Measurements from ENCODE around the gene KCNJ9. TPM values are rescaled to one million over a fixed set of nuclear protein-coding genes. Genes with fewer than 3 reads are reported as not detected.
"Not testable (repeated sequence)": the region's sequence is repeated elsewhere in the genome, so short reads cannot be mapped to it uniquely, and the experiment has no call there.

The KCNJ9 gene
- total RNA-seq, 1 donor from 2014 or later, result not detected

- no peak for DNase-seq (ENCODE audit: extremely low spot score, unreplicated experiment)
- H3K27ac Mint-ChIP-seq (ENCODE audit: unreplicated experiment), result no peak overlapping the region
- TF ChIP-seq, protein P1, sequence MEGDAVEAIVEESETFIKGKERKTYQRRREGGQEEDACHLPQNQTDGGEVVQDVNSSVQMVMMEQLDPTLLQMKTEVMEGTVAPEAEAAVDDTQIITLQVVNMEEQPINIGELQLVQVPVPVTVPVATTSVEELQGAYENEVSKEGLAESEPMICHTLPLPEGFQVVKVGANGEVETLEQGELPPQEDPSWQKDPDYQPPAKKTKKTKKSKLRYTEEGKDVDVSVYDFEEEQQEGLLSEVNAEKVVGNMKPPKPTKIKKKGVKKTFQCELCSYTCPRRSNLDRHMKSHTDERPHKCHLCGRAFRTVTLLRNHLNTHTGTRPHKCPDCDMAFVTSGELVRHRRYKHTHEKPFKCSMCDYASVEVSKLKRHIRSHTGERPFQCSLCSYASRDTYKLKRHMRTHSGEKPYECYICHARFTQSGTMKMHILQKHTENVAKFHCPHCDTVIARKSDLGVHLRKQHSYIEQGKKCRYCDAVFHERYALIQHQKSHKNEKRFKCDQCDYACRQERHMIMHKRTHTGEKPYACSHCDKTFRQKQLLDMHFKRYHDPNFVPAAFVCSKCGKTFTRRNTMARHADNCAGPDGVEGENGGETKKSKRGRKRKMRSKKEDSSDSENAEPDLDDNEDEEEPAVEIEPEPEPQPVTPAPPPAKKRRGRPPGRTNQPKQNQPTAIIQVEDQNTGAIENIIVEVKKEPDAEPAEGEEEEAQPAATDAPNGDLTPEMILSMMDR (IDR thresholded peaks at IDR 0.05), result no peak
- H3K27me3 Mint-ChIP-seq (ENCODE audit: unreplicated experiment), result peaks cover 11% of the 10 kb centered on the region
- H3K9me3 Mint-ChIP-seq (ENCODE audit: unreplicated experiment), result no peaks in the 10 kb centered on the region
- H3K36me3 Mint-ChIP-seq (ENCODE audit: unreplicated experiment), result no peaks in the 10 kb centered on the region
- H3K4me1 Mint-ChIP-seq (ENCODE audit: unreplicated experiment), result peaks cover 19% of the 10 kb centered on the region
- H3K4me3 Mint-ChIP-seq (ENCODE audit: unreplicated experiment), result no peak overlapping the region
These were observed 41.7 kb downstream of the KCNJ9 start for GRCh38 chr1:160122978-160123495.

GRCh38 chr1:160123726-160124125 is 42.4 kb downstream of the KCNJ9 start:
- Mint-ChIP-seq H3K36me3 (ENCODE audit: unreplicated experiment) (no peaks in the 10 kb centered on the region), H3K27me3 (ENCODE audit: unreplicated experiment) (peaks cover 4% of the 10 kb centered on the region), H3K4me3 (ENCODE audit: unreplicated experiment) (no peak overlapping the region), H3K4me1 (ENCODE audit: unreplicated experiment) (peaks cover 15% of the 10 kb centered on the region), H3K27ac (ENCODE audit: unreplicated experiment) (no peak overlapping the region), H3K9me3 (ENCODE audit: unreplicated experiment) (no peaks in the 10 kb centered on the region)
- TF ChIP-seq, protein P1 (IDR thresholded peaks at IDR 0.05), result no peak
- DNase-seq (ENCODE audit: extremely low spot score, unreplicated experiment), result no peak

DNA sequence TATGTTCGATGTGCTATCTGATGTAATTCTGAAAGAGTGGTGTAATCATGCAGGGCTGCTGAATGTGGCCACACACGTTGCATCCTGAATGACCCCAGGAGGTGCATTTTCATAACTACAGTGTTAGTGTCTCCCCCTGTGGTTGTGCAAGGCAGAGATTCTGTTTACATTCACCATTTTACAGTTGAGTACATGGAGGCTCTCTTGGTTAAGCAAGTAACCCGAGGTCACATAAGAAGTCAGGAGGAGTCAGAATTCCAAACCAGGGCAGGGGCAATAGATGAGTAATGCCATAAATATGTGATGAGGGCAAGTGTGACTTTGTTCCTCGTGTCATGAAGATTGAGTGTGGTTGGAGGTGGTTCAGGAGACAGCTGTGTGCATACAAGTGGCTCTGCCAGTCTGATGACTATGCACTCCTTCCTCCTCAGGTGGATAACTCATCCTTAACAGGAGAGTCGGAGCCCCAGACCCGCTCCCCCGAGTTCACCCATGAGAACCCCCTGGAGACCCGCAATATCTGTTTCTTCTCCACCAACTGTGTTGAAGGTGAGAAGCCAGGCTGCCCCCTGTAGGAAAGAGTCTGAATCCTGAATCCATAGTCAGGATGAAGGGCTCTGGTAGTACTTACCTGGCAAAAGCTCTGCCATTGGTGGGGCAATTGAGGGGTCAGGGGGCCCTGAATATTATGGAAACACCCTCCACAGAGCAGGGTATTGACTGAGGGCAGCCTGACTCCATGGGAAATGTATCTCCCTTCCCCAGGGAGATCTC is 43.6 kb downstream of the KCNJ9 start:
- peaks cover 15% of the 10 kb centered on the region for H3K4me1 Mint-ChIP-seq (ENCODE audit: unreplicated experiment)
- no peaks in the 10 kb centered on the region for H3K36me3 Mint-ChIP-seq (ENCODE audit: unreplicated experiment)
- no peak overlapping the region for H3K4me3 Mint-ChIP-seq (ENCODE audit: unreplicated experiment)
- peaks cover 7% of the 10 kb centered on the region for H3K27me3 Mint-ChIP-seq (ENCODE audit: unreplicated experiment)
- TF ChIP-seq, protein P1 (IDR thresholded peaks at IDR 0.05), result peak; percentile 2
- H3K9me3 Mint-ChIP-seq (ENCODE audit: unreplicated experiment), result no peaks in the 10 kb centered on the region
- no peak overlapping the region for H3K27ac Mint-ChIP-seq (ENCODE audit: unreplicated experiment)
- DNase-seq (ENCODE audit: extremely low spot score, unreplicated experiment), result no peak

GRCh38 chr1:160125746-160126145 is 44.4 kb downstream of the KCNJ9 start:
- no peak for DNase-seq (ENCODE audit: extremely low spot score, unreplicated experiment)
- H3K27ac Mint-ChIP-seq (ENCODE audit: unreplicated experiment), result no peak overlapping the region
- H3K36me3 Mint-ChIP-seq (ENCODE audit: unreplicated experiment), result no peaks in the 10 kb centered on the region
- peaks cover 15% of the 10 kb centered on the region for H3K4me1 Mint-ChIP-seq (ENCODE audit: unreplicated experiment)
- no peak overlapping the region for H3K4me3 Mint-ChIP-seq (ENCODE audit: unreplicated experiment)
- H3K27me3 Mint-ChIP-seq (ENCODE audit: unreplicated experiment), result peaks cover 4% of the 10 kb centered on the region
- no peaks in the 10 kb centered on the region for H3K9me3 Mint-ChIP-seq (ENCODE audit: unreplicated experiment)
- TF ChIP-seq, protein P1 (IDR thresholded peaks at IDR 0.05), result no peak

- H3K27ac Mint-ChIP-seq (ENCODE audit: unreplicated experiment); H3K9me3 Mint-ChIP-seq (ENCODE audit: unreplicated experiment); DNase-seq (ENCODE audit: extremely low spot score, unreplicated experiment); H3K27me3 Mint-ChIP-seq (ENCODE audit: unreplicated experiment); H3K36me3 Mint-ChIP-seq (ENCODE audit: unreplicated experiment); H3K4me3 Mint-ChIP-seq (ENCODE audit: unreplicated experiment): not testable (repeated sequence)
- peaks cover 15% of the 10 kb centered on the region for H3K4me1 Mint-ChIP-seq (ENCODE audit: unreplicated experiment)
These were observed 45.0 kb downstream of the KCNJ9 start for GRCh38 chr1:160126342-160126741.
